H9 (cell line): ENCODE data around the gene FUT2. TPM values are rescaled to one million over a fixed set of nuclear protein-coding genes. Genes with fewer than 3 reads are reported as not detected.
A peak's percentile ranks its signal among the peaks of the same experiment; 100 is the strongest.

Experiments used
- DNase-seq: peaks from one replicate; pipeline ENCODE4 v3.0.0-alpha.2; 2017
- H2AFZ ChIP-seq: one replicate; pipeline ENCODE4 v1.6.1; 2013; ENCODE audit warnings: mild to moderate bottlenecking, low read length, control low read depth, moderate library complexity
- H2AK5ac ChIP-seq: 2 replicates; pipeline ENCODE4 v1.6.1; 2013; ENCODE audit warnings: low read length, control low read depth, mixed read lengths; ENCODE audit not compliant: insufficient read length
- H2BK120ac ChIP-seq: one replicate; pipeline ENCODE4 v1.6.1; 2013; ENCODE audit warnings: low read depth, mild to moderate bottlenecking, low read length, control low read depth, inconsistent platforms; ENCODE audit not compliant: poor library complexity, severe bottlenecking
- H2BK12ac ChIP-seq: 2 replicates; pipeline ENCODE4 v1.6.1; 2013; ENCODE audit warnings: low read length, control low read depth, mixed read lengths, low read depth; ENCODE audit not compliant: insufficient read length
- H2BK15ac ChIP-seq: 2 replicates; pipeline ENCODE4 v1.6.1; 2013; ENCODE audit warnings: low read depth, low read length, control low read depth
- H2BK20ac ChIP-seq: one replicate; pipeline ENCODE4 v1.6.1; 2013; ENCODE audit warnings: low read depth, mild to moderate bottlenecking, low read length, control low read depth, inconsistent platforms; ENCODE audit not compliant: poor library complexity, severe bottlenecking
- H2BK5ac ChIP-seq: 2 replicates; pipeline ENCODE4 v1.6.1; 2013; ENCODE audit warnings: low read length, control low read depth, mixed read lengths; ENCODE audit not compliant: insufficient read length
- H3K14ac ChIP-seq: 2 replicates; pipeline ENCODE4 v1.6.1; 2013; ENCODE audit warnings: low read length, control low read depth; ENCODE audit not compliant: insufficient read depth
- H3K18ac ChIP-seq: 2 replicates; pipeline ENCODE4 v1.6.1; 2013; ENCODE audit warnings: low read depth, mild to moderate bottlenecking, mixed read lengths, low read length, control low read depth; ENCODE audit not compliant: insufficient read length
- H3K23ac ChIP-seq: 2 replicates; pipeline ENCODE4 v1.6.1; 2013; ENCODE audit warnings: low read length, control low read depth, mixed read lengths, low read depth; ENCODE audit not compliant: insufficient read length
- H3K23me2 ChIP-seq: 2 replicates; pipeline ENCODE4 v1.6.1; 2013; ENCODE audit warnings: low read depth, mild to moderate bottlenecking, mixed read lengths, low read length, control low read depth; ENCODE audit not compliant: insufficient read length, poor library complexity, severe bottlenecking
- H3K27ac ChIP-seq: 2 replicates; pipeline ENCODE4 v1.5.1; 2013; ENCODE audit warnings: low read length, control low read depth, mixed read lengths, low read depth; ENCODE audit not compliant: insufficient read length
- H3K27me3 ChIP-seq: 2 replicates; pipeline ENCODE4 v1.6.1; 2013; ENCODE audit warnings: low read length, control low read depth, inconsistent platforms; ENCODE audit not compliant: insufficient read depth
- H3K4ac ChIP-seq: 2 replicates; pipeline ENCODE4 v1.6.1; 2013; ENCODE audit warnings: low read depth, mild to moderate bottlenecking, control low read depth, inconsistent platforms, low read length, moderate library complexity
- H3K4me1 ChIP-seq: 2 replicates; pipeline ENCODE4 v1.6.1; 2013; ENCODE audit warnings: low read length, control low read depth, inconsistent platforms; ENCODE audit not compliant: insufficient read depth
- H3K4me2 ChIP-seq: 2 replicates; pipeline ENCODE4 v1.6.1; 2013; ENCODE audit warnings: low read length, control low read depth, mixed read lengths; ENCODE audit not compliant: insufficient read length, insufficient read depth
- H3K56ac ChIP-seq: 2 replicates; pipeline ENCODE4 v1.6.1; 2013; ENCODE audit warnings: low read depth, mild to moderate bottlenecking, mixed read lengths, low read length, control low read depth; ENCODE audit not compliant: insufficient read length
- H3K79me1 ChIP-seq: 2 replicates; pipeline ENCODE4 v1.6.1; 2013; ENCODE audit warnings: low read depth, mild to moderate bottlenecking, moderate library complexity, low read length, control low read depth, inconsistent platforms; ENCODE audit not compliant: insufficient read depth, poor library complexity, severe bottlenecking
- H3K79me2 ChIP-seq: 2 replicates; pipeline ENCODE4 v1.6.1; 2013; ENCODE audit warnings: low read length, control low read depth, inconsistent platforms; ENCODE audit not compliant: insufficient read depth
- H3K9ac ChIP-seq: 2 replicates; pipeline ENCODE4 v1.6.1; 2013; ENCODE audit warnings: low read length, control low read depth, mixed read lengths; ENCODE audit not compliant: insufficient read length; ENCODE audit errors: extremely low read depth
- H3K9me3 ChIP-seq: one replicate; pipeline ENCODE4 v1.6.1; 2013; ENCODE audit warnings: low read depth, low read length, inconsistent platforms; ENCODE audit not compliant: control insufficient read depth
- H3T11ph ChIP-seq: one replicate; pipeline ENCODE4 v1.6.1; 2013; ENCODE audit warnings: mild to moderate bottlenecking, low read length, control low read depth, inconsistent platforms
- H4K20me1 ChIP-seq: one replicate; pipeline ENCODE4 v1.6.1; 2013; ENCODE audit not compliant: control insufficient read depth, insufficient read length, insufficient read depth
- H4K5ac ChIP-seq: 2 replicates; pipeline ENCODE4 v1.6.1; 2013; ENCODE audit warnings: low read depth, mild to moderate bottlenecking, mixed read lengths, low read length, control low read depth; ENCODE audit not compliant: insufficient read length
- H4K8ac ChIP-seq: replicated peaks from 2 replicates; pipeline ENCODE4 v1.6.1; 2013; ENCODE audit warnings: low read length, control low read depth, mixed read lengths, low read depth; ENCODE audit not compliant: insufficient read length
- H4K91ac ChIP-seq: 2 replicates; pipeline ENCODE4 v1.6.1; 2013; ENCODE audit warnings: low read depth, mild to moderate bottlenecking, moderate library complexity, mixed read lengths, low read length, control low read depth; ENCODE audit not compliant: insufficient read length
- H3K27ac Mint-ChIP-seq, 3 experiments: 2 replicates in 2 of 3; 3 replicates in 1 of 3; pipeline ENCODE4 v1.8.0; 2020 to 2021; ENCODE audit warnings: mixed read lengths in 3 of 3, mild to moderate bottlenecking in 1 of 3, moderate library complexity in 1 of 3
- H3K27me3 Mint-ChIP-seq: 2 replicates; pipeline ENCODE4 v1.8.0; 2021; ENCODE audit warnings: low read depth, mild to moderate bottlenecking, moderate library complexity, mixed read lengths
- H3K36me3 Mint-ChIP-seq, 3 experiments: 2 replicates in 2 of 3; 3 replicates in 1 of 3; pipeline ENCODE4 v1.8.0; 2020 to 2021; ENCODE audit warnings: low read depth in 3 of 3, mixed read lengths in 3 of 3; ENCODE audit not compliant: insufficient read depth in 1 of 3
- H3K4me1 Mint-ChIP-seq, 2 experiments: 2 replicates each; pipeline ENCODE4 v1.8.0; 2020; ENCODE audit warnings: mixed read lengths in 2 of 2
- H3K4me3 Mint-ChIP-seq, 2 experiments: 2 replicates in 1 of 2; 3 replicates in 1 of 2; pipeline ENCODE4 v1.8.0; 2020 to 2021; ENCODE audit warnings: mild to moderate bottlenecking in 2 of 2, mixed read lengths in 2 of 2, moderate library complexity in 1 of 2
- H3K9me3 Mint-ChIP-seq, 2 experiments: 2 replicates in 1 of 2; 3 replicates in 1 of 2; pipeline ENCODE4 v1.8.0; 2020; ENCODE audit warnings: mild to moderate bottlenecking in 2 of 2, mixed read lengths in 2 of 2, moderate library complexity in 1 of 2
- CTCF ChIP-seq: fragments of 200-600 bp; sonication (generic); conservative IDR thresholded peaks from 3 replicates; pipeline ENCODE4 v1.8.0; 2021; ENCODE audit warnings: antibody characterized with exemption, mild to moderate bottlenecking
- WGBS: extraction: QIAGEN DNeasy Blood & Tissue Kit; methylation state at CpG from one replicate; pipeline ENCODE4 v1.1.7; 2013; ENCODE audit warnings: missing lambda C conversion rate, low lambda C conversion rate, mixed read lengths; ENCODE audit not compliant: insufficient read length; ENCODE audit errors: extremely low coverage; 5-methylcytosine and 5-hydroxymethylcytosine counted together
- total RNA-seq: library from RNA; stranded (reverse); gene quantifications from 2 replicates; pipeline ENCODE4 v1.2.1, GENCODE V29; 2021

FUT2 gene
- total RNA-seq, 1 experiment from 2014 or later, result 11.4 TPM

DNA sequence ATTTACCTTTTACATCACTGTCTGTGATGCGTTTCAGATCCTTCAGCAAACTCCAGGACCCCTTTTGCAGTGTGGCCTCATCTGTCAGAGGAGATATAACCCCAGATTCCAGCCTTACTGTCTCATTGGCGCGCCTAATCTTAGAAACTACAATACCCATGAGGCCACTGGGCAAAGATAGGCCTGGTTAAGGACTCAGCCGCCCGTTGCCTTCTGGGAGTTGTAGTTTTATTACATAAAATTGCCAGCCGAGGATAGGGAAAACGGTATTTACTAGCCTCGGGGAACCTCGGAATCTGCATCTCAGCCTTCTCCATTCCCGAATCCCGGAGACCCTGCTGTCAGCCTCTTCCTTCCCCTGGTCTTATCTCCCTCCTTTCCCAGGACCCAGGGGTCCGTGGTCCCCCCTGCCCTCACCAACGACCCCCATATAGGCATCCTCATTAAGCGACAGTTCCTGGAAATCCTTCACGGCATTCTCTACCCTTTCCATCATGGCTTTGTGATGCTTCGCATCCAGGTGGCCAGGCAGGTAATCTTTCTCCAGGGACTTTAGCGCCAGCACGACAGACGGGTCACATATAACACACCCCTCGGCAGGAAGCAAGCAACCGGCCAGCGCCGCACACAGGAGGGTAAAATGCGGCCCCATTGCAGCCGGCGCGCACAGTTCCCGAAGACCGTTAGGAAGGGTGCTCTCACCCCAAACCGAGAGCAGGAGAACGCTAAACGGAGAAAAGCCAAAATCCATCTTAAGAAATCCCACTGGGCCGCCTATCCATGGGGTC is 49.6 kb downstream of the FUT2 start:
- H3K23ac ChIP-seq, result no peak overlapping the region
- no peak overlapping the region for H2BK15ac ChIP-seq
- H3K18ac ChIP-seq, result no peak overlapping the region
- no peak for TF ChIP-seq CTCF
- H3K79me2 ChIP-seq, result peaks cover 3% of the 10 kb centered on the region; the same call in 1 of the 2 replicates
- no peak overlapping the region for H3K56ac ChIP-seq
- peak overlapping the region; percentile 65 to 94 (median 79); a peak in 5 of 7 replicates for H3K27ac Mint-ChIP-seq
- H2BK120ac ChIP-seq, result no peak overlapping the region
- no peaks in the 10 kb centered on the region; a peak in 1 of 5 replicates for H3K9me3 Mint-ChIP-seq
- H3K79me1 ChIP-seq, result peaks cover 2% of the 10 kb centered on the region
- no peaks in the 10 kb centered on the region for H3K9me3 ChIP-seq
- no peak overlapping the region for H4K5ac ChIP-seq
- no peak overlapping the region for H2BK12ac ChIP-seq
- H2BK5ac ChIP-seq, result no peak overlapping the region
- H3K27me3 Mint-ChIP-seq, result peaks cover 11% of the 10 kb centered on the region
- no peak overlapping the region for H3K4ac ChIP-seq
- no peak overlapping the region for H3K27ac ChIP-seq
- no peak overlapping the region for H2BK20ac ChIP-seq
- H3K4me1 Mint-ChIP-seq, result peaks cover 27 to 33% of the 10 kb centered on the region in 2 experiments
- H4K91ac ChIP-seq, result no peak overlapping the region
- H3K4me1 ChIP-seq, result no peaks in the 10 kb centered on the region
- peak overlapping the region in 1 of 2 experiments; percentile 43; a peak in 1 of 5 replicates for H3K4me3 Mint-ChIP-seq
- H4K20me1 ChIP-seq, result no peaks in the 10 kb centered on the region
- H3K14ac ChIP-seq, result no peak overlapping the region
- peaks cover 11 to 22% (median 21%) of the 10 kb centered on the region in 3 experiments; a peak in 6 of 7 replicates for H3K36me3 Mint-ChIP-seq
- H3T11ph ChIP-seq, result no peak overlapping the region
- H4K8ac ChIP-seq, result no peak overlapping the region
- H2AK5ac ChIP-seq, result no peak overlapping the region
- no CpG with 5 or more reads among the region's 33 CpGs for WGBS
- peaks cover 5% of the 10 kb centered on the region for H3K23me2 ChIP-seq
- no peak overlapping the region for H3K9ac ChIP-seq
- H3K4me2 ChIP-seq, result no peak overlapping the region
- no peaks in the 10 kb centered on the region for H3K27me3 ChIP-seq
- H2AFZ ChIP-seq, result no peak overlapping the region
- peak; percentile 70 for DNase-seq
